GM19240 (cell line): Measurements from ENCODE around the gene HIVEP2.
"Not testable (repeated sequence)": the region's sequence is repeated elsewhere in the genome, so short reads cannot be mapped to it uniquely, and the experiment has no call there.

ENCODE experiments used
- DNase-seq: peaks from one replicate; pipeline ENCODE4 v3.0.0; 2011; ENCODE audit warnings: low spot score; ENCODE audit not compliant: insufficient read length

HIVEP2 gene, protein sequence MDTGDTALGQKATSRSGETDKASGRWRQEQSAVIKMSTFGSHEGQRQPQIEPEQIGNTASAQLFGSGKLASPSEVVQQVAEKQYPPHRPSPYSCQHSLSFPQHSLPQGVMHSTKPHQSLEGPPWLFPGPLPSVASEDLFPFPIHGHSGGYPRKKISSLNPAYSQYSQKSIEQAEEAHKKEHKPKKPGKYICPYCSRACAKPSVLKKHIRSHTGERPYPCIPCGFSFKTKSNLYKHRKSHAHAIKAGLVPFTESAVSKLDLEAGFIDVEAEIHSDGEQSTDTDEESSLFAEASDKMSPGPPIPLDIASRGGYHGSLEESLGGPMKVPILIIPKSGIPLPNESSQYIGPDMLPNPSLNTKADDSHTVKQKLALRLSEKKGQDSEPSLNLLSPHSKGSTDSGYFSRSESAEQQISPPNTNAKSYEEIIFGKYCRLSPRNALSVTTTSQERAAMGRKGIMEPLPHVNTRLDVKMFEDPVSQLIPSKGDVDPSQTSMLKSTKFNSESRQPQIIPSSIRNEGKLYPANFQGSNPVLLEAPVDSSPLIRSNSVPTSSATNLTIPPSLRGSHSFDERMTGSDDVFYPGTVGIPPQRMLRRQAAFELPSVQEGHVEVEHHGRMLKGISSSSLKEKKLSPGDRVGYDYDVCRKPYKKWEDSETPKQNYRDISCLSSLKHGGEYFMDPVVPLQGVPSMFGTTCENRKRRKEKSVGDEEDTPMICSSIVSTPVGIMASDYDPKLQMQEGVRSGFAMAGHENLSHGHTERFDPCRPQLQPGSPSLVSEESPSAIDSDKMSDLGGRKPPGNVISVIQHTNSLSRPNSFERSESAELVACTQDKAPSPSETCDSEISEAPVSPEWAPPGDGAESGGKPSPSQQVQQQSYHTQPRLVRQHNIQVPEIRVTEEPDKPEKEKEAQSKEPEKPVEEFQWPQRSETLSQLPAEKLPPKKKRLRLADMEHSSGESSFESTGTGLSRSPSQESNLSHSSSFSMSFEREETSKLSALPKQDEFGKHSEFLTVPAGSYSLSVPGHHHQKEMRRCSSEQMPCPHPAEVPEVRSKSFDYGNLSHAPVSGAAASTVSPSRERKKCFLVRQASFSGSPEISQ (N-terminal part only)

DNA sequence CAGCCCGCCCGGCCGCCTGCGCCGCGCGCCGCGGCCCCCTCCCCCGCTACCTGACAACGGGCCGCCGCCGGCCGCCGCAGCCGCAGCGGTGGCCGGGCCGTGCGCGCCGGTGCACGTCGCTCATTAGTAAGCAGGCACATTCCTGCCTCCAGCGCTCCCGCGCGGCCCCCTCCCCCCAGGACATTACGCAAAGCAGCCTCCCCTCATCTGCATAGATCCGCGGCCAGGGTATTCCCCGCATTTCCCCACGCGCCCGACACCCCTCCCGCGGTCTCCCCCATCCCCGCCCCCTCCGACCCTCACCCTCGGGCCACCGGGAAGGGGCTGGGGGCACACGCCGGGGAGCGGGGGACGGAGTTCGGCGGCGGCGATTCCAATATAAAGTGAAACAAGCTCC, at the start of gene HIVEP2:
Gene HIVEP2, minus strand, starts transcription at position 128 of the 397 bp plus-strand sequence. CDS start 170,438 bp downstream, outside the sequence.
- DNase-seq, result no peak

DNA sequence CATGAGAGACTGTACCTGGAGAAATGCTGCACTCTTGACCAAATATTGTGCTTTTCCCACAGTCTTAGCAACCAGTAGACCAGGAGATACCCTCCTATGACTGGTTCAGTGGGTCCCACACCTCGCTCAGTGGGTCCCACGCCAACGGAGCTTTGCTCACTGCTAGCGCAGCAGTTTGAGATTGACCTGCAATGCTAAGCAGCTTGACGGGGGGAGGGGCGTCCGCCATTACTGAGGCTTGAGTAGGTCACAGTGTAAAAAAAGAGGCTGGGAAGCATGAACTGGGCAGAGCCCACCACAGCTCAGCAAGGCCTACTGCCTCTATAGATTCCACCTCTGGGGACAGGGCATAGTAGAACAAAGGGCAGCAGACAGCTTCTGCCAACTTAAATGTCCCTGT, 49.0 kb upstream of the HIVEP2 start:
- DNase-seq, result no peak

GRCh38 chr6:142987490-142987889, 42.5 kb upstream of the HIVEP2 start:
- DNase-seq, result no peak

DNA sequence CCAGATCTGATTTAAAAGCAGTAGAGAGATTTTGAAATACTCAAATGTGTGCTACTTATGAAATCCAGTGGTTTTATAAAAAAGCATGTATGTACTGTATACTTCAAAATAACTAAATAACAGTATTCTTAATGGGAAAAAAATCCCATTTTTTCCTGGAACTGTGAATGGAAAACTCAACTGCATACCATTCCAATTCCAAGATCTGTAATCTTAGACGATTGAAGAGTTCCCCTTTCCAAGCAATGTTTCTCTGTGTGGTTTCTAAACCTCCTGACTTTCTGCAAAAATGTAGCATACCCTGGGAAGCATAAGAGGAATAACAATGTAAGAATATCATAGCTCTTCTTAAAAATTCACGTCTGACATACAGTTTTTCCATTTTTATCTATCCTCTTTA, 40.3 kb upstream of the HIVEP2 start:
- no peak for DNase-seq

GRCh38 chr6:142984386-142984785, 39.4 kb upstream of the HIVEP2 start:
- DNase-seq, result no peak

DNA sequence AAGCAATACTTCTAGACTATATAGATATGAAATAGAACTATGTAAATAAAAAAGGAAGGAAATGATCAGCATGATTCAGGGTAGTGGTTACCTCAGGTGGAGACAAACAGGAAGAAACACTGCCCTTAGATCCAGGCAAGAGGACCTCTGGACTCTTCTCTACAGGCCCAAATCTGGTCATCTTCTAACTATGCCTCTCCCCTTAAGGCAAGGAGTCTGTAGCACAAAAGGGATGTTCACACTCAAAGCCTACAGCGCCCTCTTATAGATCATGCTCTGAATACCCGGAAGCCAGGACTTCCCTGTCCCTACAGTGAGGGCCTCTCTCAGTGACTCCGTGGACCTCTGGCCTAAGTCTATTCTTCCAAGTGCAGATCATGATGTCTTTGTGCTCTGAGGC, 30.4 kb upstream of the HIVEP2 start:
- DNase-seq, result no peak

DNA sequence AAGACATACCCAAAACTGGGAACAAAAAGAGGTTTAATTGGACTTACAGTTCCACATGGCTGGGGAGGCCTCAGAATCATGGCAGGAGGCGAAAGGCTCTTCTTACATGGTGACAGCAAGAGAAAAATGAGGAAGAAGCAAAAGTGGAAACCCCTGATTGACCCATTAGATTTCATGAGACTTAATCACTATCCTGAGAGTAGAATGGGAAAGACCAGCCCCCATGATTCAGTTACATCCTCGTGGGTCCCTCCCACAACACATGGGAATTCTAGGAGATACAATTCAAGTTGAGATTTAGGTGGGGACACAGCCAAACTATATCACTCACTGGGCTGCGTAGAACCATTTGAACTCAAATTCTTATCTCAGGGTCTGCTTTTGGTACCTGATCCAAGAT, 26.0 kb upstream of the HIVEP2 start:
- DNase-seq, result not testable (repeated sequence)

DNA sequence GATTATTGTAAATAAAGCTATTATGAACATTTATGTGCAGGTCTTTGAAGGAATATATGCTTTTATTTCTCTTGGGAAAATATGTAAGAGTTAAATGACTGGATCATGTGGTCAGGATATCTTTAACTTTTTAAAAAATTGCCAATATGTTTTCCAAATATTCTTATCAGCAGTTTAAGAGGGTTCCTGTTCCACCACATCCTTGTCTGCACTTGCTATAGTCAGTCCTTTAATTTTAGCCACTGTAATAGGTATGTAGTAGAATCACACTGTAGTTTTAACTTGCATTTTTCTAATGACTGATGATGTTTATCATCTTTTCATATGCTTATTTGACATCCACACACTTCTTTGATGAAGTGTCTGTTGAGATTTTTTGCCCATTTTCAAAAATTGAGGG, 23.6 kb upstream of the HIVEP2 start:
- no peak for DNase-seq

DNA sequence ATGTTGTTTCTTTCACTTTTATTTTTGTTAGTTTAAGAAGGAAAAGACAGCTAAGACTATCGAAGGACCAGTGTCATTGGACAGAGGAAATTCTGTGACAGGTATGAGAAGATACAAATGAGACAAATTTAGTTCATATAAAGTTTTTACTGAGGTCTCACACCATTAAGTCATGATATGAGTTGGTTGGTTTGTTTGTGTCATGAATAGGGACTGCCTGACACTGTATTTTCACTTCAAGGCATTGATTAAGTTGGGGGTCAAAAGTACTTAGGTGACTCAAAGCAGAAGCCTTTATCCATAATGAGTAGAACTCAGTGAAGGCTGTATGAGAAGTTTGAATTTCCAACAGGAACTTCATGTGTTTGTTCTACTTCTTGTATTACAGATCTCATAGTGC, 21.3 kb upstream of the HIVEP2 start:
- no peak for DNase-seq

DNA sequence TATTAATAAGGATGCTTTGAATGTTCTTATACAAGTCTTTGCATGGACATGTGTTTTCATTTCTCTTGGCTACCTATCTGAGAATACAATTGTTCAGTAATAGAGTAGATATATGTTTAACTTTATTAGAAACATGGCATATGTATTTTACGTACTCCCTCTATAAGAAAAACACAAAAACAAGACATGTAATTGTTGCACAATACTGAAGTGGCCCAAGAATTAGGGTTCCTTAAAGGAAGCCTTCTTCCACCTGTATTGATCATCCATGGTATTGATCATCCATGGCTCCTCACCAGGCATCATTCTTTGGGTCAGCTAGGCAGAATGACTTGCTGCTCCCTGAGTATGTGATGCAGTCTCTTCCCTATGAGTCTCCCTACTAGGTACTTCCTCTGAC, 20.2 kb upstream of the HIVEP2 start:
- DNase-seq, result no peak

DNA sequence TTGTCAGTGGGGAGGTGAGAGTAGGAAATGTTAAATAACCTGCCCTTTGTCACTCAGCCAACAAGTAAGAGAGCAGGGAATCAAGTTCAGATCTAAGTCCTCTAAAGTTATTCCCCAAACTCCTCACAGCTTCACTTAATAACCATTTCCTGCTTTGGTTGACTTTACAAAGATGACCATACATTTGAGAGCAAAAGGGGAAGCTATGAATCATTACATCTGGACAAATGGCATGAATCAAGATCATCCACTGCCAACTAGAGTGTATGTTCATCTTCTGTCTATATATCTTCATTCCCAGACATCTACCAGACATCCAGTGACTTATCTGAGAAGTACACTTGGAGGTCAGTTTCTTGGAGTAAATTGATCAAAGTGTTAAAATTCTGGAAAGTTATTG, 15.1 kb upstream of the HIVEP2 start:
- no peak for DNase-seq

- DNase-seq, result no peak
These were observed 13.4 kb upstream of the HIVEP2 start for GRCh38 chr6:142958343-142958742.

DNA sequence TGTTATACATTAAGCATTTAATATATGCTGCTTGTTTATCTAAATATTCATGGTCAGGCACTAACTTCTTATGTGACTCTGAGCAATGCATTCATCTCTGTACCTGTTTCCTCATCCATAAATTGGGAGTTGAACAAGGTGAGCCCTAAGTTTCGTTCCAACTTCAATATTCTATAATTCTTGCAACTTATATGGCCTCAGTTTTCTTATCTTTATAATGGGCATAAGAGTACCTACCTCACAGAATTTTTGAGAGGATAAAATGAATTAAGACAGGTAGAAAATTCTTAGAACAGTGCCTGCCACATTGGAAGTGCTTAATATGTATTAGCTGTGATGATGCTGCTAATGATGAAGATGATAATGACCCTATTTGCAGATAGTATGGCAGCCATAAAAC, 11.8 kb upstream of the HIVEP2 start:
- DNase-seq, result no peak

- no peak for DNase-seq
These were observed 9.9 kb upstream of the HIVEP2 start for GRCh38 chr6:142954844-142955243.

- no peak for DNase-seq
These were observed 8.6 kb upstream of the HIVEP2 start for GRCh38 chr6:142953373-142954273.

GRCh38 chr6:142952614-142953013, 7.6 kb upstream of the HIVEP2 start:
- DNase-seq, result no peak

DNA sequence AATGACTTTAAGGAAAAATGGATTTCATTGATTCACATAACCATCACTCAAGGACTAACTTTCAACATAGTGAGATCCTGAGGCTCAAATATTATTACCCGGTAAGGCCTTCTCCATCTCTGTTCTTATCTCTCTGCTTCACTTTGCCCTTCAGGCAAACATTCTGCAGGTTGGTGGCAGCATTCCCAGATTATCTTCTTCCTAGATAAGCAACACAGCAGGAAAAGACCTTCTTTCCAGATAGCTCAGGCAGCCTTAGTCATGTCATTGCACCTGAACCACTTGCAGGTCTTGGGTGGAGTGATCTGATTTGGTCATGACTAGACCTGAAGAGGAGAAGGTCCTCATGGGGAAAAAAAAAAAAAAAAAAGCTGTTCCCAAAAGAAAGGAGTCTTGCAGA, 5.3 kb upstream of the HIVEP2 start:
- DNase-seq, result no peak

- DNase-seq, result no peak
These were observed 2.9 kb upstream of the HIVEP2 start for GRCh38 chr6:142947714-142948480.

GRCh38 chr6:142946924-142947713, 2.1 kb upstream of the HIVEP2 start:
- peak; percentile 59 for DNase-seq
